Stimulated activated CD4-positive, alpha-beta T cell treated with anti-CD3 and anti-CD28 coated beads, Interleukin-4, amount 100 ng/mL, for 48 hours (primary cell): Measurements from ENCODE around the gene PPP1R13B.

Source experiments
- DNase-seq, 2 donors: peaks; one replicate each; pipeline ENCODE4 v3.0.0-alpha.2; 2020; ENCODE audit warnings: low read depth in 2 of 2

PPP1R13B gene

DNA sequence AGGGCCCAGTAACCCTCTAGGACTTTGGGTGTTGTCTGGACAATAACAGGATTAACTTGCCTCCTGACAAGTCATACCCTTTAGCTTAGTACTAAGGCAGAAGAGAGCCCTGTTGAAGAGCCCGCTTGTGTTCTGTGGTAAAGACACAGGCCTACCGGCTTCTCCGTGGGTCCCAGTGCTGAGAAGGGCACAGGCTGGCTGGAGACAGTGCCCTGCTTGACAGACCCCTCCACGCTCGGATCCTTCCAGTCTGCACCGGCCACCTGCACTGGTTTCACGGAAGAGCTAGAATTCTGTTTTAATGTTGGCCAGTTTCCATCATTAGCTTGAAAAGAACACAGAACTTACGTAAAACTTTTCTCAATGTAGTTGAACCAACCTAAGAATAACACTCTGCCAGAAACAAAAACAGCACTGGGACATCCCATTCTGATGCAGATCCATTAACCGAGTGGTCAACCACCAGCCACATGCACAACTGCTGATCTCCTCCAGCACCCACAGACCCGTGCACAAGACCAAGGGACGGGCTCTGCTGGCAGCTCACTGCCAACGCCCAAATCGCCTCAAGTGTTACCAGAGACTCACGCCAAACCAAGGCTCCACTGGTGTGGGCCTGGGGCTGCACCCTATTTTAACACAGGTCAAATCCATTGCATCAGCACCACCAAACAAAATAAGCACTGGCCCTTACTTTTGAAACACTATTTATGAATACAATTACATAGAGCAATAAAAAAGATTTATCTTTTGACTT, 104.7 kb downstream of the PPP1R13B start:
- no peak for DNase-seq

- DNase-seq, result no peak
Observed at GRCh38 chr14:103741876-103742275, 105.5 kb downstream of the PPP1R13B start.

DNA sequence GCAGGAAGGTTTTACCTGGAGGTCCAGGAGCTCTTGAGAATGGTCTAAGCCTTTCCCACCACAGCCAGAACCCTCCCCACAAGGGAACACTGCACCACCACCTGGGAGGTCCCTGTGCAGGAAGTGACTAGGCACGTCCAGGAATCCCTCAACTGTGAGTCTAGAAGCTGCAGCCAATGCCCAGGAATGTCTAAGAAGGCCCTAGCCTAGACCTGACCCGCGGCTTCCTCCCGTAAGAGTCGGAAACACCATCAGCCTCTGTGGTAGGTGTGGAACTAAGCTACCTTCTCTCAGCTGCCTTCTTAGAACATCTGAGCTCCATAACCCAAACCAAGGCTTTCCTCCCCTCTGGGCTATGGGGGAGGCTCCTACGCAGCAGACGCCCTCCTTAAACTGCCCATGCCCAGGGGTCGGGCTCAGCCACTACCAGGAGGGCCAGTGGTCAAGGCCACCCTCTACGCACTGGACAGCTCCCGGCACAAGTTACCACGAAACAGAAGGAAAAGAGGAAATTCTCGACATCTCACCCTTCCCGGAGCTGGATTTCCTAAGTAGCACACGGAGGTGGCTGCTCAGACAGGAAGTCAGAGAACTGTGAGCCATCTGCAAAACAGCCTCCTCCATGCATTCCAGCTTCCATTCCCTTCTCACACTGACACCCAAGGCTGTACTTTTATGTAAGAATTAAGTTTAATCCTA, 106.2 kb downstream of the PPP1R13B start:
- no peak for DNase-seq

GRCh38 chr14:103739793-103740501, 107.4 kb downstream of the PPP1R13B start:
- no peak for DNase-seq

- no peak for DNase-seq
Observed at GRCh38 chr14:103739466-103739792, 107.9 kb downstream of the PPP1R13B start.

DNA sequence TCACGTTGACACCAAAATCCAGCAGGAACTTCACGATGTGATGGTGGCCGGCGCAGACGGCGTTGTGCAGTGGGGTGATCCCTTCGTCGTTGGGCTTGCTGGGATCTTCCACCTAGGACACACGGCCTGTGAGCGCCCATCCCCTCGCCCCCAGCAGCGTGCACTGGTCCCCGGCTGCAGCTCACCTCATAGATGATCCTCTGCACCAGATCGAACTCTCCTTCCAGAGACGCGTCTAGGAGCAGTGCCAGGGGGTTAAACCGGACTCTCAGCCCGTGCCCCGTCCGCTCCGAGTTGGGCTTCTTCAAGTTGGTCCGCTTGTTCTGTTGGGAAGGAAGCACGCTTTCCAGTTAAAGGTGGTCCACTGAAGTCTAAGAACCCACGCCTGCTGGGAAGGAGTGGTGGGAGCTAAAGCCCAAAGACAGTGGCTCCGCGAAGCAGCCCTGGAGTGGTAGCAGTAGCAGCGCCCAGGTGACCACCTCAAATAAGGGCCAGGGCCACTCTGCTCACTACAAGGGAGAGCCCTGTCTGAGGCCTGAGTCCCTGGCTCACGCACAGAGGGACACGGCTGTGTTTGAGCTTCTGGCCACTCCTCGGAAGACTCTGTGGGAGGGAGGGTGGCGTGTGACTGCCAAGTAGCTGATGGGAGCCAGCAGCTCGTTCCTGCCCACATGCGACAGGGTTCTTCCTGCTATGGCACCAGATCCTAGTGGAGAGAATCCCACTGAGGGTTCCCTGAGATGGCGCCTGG, 108.5 kb downstream of the PPP1R13B start:
- DNase-seq, result no peak

- DNase-seq, result no peak
Observed at GRCh38 chr14:103738166-103738565, 109.2 kb downstream of the PPP1R13B start.

DNA sequence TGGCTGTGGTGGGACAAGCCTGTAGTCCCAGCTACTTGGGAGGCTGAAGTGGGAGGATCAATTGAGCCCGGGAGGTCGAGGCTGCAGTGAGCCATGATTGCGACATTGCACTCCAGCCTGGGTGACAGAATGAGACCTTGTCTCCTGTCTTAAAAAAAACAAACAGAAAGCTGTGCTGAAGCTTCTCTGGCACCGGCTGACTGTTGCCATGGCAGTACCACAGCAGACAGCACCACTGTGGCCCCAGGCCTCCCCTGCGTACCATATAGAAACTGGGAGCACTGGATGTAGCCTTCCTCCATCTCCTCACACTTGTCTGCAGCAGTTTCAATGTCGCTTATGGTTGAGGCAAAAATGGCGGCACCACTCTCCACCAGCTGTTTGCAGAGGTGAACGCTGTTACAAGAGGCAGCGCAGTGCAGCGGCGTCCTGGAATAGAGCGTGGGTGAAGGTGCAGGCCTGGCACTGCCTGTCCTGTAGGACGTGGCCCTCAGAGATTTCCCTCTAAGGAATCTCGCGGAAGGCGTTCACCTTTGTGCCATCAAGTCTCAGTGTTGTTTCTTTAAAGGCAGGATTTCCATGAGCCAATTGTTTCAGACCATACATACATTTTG, 109.8 kb downstream of the PPP1R13B start:
- DNase-seq, result no peak

DNA sequence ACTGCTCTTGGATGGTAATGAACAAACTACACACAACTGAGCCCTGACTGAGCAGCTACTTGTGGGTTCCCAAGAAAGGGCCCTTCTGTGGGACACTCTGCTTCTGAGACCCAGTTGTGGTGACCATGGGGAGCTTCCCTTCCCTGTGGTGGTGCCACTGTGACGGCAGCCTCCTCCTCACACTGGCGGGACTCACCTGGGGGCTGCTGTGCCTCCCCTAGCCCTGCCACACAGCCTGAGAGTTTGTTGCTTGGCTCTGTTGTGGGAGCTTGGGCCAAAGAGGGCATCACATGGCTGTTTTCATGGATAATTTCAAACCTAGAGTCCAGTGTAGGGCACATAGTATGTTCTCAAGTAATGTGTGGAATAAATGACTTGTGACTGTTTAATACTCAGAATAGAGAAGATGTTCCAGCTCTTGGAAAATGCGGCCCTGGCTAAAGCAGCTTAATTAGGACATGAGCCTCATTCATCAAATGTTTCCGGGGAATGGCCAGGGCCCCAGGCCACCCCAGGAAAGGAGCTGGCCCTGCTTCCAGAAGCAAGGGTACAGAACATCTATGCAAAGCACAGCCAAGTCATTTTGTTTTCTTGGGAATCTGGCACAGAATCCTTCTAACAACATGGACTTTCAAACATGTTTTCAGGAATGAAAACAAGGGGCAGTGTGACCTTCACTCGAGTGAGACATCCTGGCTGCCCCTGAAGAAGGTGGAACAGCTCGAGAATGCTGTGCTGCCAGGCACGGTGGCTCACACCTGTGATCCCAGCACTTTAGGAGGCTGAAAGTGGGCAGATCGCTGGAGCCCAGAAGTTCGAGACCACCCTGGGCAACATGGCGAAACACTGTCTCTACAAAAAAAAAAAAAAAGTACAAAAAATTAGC, 110.6 kb downstream of the PPP1R13B start:
- no peak for DNase-seq

DNA sequence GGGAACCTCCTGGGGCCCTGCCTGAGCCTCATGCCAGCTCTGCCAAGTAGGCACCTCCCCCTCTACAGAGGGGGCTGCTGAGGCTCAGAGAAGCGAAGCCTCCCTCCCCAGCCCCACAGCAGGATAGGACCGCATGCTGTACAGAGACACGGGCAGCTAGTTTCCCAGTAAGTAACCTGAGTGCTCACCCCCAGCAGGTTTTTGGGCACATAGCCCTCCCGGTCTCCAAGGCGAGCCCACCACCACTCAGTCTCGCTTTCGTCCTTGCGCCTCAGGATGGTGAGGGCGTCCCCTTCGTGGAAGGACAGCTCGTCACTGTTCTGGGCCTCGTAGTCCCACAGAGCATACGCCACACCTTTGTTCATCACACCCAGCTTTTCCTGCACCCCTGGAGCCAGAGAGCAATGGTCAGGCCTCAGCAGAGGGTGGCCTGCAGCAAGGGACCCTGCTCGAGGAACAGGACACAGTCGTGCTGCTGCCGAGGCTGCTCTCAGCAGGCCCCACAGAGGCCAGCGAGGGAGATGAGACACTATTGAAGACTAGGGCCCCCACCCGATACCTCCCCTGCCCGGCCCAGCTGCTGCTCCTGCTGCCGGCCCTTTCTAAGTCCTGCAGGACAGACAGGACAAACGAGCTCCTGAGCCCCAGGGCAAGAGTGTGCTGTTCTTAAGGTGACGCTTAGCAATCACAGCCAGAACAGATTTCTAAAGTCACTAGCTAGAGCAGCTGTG, 111.4 kb downstream of the PPP1R13B start:
- DNase-seq, result no peak

DNA sequence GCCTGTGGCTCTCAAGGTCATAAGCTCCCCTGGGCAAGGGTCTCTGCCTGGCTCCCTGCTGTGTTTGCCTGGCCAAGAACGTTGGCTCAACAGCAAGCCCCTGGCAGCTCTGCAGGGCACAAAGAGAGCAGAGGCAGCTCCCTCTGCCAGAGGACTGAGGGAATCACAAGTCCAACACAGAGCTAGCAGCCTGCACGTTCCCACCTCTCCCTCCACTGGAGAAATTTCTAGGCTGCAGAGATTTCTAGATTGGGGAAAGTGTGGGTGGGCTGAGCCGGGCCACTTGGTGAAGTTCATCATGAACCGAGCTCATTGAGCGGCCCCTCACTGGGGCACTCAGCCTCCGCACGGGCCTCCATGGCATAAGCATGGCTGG, 111.9 kb downstream of the PPP1R13B start:
- DNase-seq, result no peak

DNA sequence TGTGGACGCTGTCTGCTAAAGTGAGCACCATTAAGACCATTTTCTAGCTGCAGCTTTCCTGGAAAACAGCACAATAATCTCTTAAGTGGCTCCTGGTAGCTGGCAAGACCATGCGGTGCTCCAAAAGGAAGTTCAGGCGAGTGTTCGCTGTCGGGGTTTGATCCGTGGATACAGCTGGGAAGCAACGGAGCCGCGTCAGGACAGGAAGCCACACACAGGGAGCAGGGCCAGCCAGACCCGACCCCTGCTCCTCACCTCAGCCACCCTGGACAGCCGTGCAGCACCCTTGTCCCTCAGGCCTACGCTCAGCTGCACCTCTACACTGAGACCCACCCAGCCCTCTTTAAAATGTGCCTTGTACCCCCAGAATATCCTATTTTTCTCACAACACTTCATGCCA, 112.4 kb downstream of the PPP1R13B start:
- DNase-seq, result no peak

- DNase-seq, result no peak
Observed at GRCh38 chr14:103734081-103734888, 113.1 kb downstream of the PPP1R13B start.

DNA sequence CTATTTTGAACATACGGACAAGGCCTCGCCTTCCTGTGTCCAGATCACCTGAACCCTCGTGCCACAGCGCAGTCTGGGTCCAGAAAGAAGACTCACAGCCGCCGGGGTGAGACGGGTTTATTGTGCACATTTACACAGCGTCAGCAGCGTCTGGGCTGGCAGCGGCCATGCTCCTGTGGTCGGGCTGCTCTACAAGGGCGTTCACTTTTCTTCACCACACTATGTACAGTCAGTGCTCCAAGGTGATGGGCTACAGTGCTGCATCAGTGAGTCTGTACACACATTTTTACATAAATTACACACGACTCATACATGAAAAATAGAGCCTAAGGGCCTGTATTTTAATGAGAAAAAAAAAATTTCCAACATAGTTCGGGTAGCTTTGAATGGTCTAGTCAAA, 113.7 kb downstream of the PPP1R13B start:
- no peak for DNase-seq

- no peak for DNase-seq
Observed at GRCh38 chr14:103732868-103733620, 114.3 kb downstream of the PPP1R13B start.

DNA sequence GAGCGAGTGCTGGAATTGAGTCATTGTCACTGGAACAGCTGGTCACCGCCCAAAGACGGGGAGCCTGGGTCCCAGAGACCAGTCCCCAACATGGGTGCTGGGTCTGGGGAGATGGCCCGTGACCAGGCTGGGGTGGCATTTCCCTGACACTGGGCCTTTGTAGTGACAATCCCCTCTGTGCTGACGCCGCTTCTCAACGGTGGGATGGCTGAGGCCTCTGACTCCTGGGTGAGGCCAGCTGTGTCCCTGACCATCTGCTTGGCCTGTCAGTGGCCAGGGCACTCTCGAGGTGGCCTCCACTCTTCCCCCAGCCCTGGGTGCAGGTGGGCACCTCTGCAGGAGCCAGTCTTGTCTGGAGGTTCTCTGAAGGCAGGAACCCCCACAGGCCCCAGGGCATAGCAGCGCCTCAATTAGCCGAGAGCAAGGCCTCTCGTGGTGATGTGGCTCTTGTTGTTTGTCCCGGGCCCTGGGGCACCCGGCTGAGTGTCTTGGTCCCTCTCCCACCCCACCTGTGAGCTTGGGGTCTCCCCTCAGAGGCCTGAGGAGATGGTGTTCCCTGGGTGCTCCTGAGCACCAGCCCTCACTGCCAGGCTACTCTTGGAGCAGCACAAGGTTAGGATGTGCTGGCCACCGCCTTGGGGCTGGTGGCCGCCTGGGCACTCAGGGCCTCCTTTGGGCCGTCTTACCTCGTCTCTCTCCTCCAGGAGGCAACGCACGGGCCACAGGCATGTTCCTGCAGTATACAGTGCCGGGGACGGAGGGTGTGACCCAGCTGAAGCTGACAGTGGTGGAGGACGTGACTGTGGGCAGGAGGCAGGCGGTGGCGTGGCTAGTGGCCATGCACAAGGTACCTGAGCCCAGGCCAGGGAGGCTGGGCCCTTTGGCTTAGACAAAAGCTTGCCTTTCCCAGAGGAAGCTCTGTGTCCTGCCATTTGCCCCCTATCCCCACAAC, 115.2 kb downstream of the PPP1R13B start:
- no peak for DNase-seq

GRCh38 chr14:103731481-103731880, 115.9 kb downstream of the PPP1R13B start:
- no peak for DNase-seq
